HG03175 (cell line): ENCODE results near the gene BMPER.

Experiments used
- ATAC-seq: cut with Tn5 transposase; IDR thresholded peaks from one replicate; pipeline ENCODE4 v1.9.1; 2021; ENCODE audit warnings: mild to moderate bottlenecking, moderate library complexity; ENCODE audit not compliant: unreplicated experiment

BMPER gene

DNA sequence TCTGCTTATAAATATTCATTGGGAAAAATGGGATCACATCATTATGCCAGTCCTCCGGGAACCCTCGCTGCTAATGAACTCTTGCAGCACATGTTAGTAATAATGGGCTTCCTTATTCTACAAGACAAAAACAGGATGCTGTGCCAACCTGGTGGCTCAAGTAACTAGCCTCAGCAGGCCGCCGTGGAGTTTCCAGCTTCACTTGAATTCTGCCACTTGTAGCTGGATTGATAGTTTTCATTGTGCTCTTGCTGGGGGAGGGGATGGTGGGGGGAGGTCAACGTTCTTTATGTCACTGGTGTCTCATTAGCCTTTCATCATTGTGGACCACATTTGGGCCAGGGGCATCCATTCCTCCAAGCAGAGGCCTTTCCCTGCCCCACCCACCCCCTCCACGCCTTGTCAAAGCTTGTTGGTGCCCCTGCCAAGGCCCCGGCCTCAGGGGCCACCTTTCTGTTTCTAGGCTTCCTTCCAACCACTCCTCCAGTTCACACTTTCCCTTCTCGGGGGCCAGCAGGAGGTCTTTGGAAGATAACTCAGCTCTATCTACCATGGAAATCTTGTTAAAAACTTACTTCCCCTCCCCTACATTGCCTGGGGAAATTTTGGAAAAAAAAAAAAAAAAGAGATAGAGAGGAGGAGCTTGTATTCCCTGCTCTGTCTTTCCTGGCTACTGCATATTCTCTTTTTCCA lies 153.9 kb downstream of the BMPER start:
- ATAC-seq = no peak

DNA sequence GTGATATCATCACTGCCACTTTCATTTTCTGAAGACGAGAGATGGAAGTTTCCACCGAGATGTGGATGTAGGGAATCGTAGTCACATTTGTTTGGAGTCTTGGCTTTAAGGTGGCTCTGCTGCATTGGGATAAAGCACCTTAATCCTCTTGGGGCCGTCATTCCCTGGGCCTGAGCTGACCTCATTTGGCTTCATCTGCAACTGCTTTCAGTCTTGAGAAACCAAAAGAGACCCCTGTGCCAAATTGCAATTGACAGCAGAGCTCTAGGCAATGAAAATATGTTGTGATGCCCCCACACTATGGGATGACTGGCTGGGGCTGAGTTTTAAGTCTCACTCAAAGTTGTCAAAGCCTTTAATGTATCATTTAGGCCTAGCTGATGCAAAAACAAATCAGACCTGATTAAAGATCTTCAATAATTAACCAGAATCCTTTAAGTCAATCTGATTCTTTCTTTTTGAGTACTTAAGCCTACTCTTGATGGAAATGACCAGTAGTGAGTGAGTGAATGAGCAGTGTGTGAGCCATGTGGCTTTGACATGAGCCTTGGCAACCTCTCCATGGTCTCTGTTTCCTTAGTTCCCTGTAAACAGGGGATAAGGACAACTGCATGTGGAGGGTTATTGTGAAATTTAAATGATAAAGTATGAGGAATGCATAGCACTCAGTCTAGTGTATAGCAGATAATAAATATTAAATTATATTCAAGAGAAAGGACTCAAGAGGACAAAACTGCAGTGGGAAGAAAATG lies 155.0 kb downstream of the BMPER start:
- no peak for ATAC-seq

DNA sequence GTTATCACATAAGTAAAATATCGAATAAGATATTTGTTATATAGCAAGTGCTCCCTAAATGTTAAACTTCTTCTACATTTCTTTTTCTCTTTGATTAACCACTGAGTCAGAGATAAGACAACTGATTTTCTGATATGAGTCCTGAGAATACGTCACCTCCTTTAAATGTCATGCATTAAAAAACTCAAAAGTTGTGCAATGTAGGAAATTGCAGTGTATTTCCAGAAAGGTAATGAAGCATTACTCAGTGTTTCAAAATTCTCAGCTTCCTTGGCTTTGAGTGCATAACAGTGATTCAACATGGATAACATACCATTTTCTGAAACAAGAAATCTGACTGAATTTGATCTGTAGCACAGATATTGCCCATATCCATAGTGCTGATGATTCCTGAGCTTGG lies 155.8 kb downstream of the BMPER start:
- ATAC-seq = no peak

DNA sequence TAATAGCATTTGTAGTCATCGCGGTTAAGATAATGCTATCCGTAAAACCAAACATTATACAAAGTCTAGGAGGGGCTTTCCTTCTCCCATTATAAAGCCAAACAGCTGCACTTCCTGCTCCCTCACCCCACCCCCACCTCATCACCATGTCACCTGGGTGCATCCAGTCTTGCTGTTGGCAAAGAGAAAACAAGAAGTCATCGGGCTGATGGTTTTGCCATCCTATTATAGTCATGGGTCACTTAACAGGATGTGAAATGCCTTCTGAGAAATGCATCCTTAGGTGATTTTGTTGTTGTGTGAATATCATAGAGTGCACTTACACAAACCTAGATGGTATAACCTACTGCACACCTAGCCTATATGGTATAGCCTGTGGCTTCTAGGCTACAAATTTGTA lies 157.0 kb downstream of the BMPER start:
- ATAC-seq = no peak

DNA sequence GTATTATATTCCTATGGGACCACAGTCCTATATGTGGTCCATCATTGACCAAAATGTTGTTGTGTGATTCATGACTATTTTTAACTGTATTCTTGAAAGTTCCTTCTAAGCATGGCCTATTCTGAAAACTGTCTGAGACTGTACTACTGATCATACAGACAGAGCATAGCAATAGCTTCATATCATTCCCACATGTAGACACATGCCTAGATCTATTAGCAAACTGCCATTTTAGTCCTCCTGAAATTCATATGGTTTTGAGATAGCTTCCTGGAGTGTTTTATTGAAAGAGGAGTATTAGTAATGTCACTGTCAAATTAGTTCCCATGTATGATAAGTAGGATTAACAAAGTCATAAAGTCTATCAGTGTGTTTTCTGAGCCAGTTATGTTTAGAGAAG lies 157.5 kb downstream of the BMPER start:
- ATAC-seq = no peak

DNA sequence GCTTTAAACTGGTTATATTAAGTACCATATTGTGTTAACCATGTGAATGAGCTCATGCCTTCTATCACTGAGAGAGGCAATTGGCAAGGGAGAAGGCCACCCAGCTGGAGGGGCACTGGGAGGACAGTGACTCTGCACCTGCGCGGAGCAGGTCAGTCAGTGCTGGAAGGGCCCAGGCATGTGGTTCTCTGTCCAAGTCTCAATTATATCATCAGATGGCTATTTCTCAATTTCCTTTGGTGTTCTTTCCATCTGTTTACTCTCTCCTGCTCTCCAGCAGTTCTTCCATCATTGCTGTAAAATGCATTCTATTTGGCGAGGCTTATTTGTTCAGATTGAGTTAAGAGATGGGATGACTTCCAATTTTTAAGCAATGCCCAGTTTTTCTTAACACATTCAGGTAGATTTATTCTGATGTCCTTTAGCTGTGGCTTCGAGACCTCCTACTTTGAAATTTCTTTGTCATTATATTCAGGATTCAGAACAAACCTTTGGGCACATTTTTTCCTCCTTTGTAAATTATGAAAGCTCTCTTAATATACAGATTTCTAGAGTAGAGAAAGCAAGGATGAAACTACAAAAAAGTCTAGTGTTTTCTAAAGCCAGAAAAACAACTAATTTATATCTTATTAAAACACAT lies 159.3 kb downstream of the BMPER start:
- ATAC-seq = no peak

DNA sequence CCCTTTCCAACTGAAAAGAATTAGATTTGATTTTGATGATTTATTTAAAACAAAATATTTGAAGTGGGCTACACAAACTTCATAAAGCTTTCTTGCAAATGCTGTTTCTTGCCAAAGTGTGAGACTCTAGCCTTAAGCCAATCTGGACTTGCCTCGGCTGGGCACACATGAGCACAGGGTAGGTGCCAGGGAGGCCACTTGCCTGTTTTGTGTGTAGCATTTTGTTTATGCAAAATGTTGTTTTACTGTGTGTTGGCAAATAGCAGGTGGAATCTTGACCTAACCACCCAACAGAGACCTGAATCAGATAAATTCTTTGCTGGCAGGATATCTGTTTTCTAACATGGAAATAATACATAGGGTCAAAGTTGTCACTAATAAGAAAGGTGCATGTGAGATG lies 161.1 kb downstream of the BMPER start:
- no peak for ATAC-seq

DNA sequence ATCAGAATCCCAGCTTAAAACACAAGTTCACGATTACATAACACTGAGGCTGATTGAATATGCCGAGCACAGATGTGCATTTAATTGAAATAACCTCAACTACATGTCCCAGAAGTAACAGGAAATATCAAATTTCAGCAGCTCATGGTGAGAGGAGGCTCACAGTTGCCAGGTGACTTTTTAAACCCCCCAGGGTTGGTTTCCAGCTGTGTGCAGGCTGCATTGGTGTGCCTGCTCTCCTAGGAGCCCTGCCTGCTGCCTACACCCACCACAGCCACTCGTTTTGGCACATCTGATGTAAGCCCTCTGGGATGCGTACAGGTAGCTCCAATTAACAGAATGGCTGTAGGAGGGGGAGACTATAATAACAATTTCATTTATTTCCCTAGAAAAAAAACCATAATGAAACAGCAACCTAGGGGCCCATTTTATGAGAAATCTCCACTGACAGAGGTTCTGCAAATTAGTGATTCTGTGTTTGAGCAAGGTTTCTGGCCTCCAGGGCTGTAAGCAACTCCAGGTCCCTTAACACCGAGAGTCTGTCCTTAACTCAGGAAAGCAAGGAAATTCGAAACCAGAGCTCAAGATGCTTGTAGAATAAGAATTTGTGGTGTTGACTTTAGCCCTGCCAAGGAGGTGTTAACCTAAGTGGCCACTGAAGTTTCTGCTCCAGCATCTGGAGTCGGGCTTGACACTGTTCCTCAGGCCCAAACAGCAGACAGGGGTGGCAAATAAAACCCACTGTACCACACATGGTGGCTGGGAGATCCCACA lies 161.9 kb downstream of the BMPER start:
- no peak for ATAC-seq

DNA sequence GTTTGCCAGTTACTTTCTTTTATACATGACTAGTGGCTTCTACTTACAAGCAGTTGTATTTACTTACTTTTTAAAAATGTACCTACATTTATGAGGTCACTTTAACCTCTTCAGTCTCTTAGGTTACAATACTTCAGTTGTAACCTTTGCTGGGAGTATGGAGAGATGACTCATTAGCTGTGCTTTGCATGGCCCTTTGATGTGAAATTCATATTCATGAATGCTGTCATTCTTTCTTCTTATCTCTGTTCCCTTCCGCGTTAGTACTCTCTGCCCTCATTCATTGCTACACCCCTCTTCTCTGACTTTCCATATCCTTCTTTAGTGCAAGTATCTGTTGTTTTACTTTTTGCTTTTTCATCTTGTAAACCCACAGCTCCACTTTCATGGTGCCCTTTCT lies 164.3 kb downstream of the BMPER start:
- no peak for ATAC-seq

DNA sequence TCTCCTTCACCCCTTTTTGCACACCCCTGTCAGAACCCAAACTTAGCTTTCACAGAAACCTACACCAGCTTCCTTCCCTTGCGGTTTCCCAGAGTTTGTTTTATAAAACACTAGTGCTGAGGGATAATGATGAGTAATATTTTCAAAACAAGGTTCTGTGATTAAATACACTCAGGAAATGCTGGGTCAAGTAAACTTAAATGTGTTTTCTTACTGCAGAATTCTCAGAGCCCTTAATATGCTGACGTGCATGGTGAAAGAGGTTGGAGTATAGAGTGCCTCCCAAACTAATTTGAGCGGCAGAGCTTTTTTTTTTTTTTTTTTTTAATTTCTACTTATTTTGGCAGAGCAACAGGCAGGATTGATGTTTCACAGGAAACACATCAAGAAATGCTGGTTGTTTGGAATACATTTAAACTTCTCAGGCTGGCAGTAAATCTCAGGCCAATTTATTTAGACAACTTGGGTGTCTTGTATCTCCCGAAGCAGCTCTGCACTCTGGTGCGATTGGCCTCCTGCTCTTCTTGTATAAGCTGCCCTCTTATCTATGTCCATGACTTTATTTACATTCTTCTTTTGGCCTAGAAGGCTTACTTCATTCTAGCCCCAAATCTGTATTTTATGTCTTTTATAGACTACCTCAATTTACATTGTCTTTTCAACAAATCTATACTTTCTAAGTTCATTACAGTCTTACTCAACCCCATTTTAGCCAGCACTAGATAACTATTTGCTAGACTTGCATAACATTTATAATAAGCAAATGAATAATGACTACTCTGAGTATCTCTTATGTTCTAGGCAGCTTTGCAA lies 165.4 kb downstream of the BMPER start:
- no peak for ATAC-seq

DNA sequence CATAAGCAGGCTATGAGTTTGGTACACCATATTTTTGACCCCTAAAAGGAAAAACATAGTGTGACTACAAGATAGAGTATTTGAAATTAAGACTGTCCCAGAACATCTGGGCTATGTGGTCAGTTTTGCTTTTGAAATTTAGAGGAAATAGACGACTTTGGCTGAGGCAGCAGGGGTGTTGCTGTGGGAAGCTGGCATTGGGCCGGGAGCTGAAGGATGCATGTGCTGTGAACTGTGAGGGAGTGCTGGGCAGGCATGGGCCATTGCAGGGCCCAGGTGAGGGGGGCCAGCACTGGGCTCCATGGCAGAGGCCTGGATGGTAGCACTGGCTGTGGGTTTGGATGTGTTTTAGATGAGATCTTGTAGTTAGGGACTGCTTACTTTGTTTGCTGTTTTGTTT lies 168.3 kb downstream of the BMPER start:
- ATAC-seq = no peak

DNA sequence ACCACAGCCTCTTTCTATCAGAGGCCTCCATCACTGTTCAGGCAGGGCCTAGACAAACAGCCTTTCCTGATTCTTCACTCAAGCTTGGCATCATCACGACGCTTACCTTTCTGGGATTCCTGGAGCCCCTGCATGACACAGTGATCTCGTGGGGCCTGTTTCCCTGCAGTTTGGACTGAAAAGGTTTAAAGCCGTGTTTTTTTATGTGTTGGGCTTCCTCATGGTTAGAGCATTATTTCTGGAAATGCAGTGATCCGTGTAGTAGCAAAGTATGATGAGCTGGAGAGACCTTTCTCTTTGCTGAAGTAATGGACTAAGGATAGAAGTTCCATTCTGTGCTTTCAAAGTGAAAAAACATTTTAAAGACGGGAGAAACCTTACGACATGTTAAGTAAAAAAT lies 169.1 kb downstream of the BMPER start:
- ATAC-seq = no peak

DNA sequence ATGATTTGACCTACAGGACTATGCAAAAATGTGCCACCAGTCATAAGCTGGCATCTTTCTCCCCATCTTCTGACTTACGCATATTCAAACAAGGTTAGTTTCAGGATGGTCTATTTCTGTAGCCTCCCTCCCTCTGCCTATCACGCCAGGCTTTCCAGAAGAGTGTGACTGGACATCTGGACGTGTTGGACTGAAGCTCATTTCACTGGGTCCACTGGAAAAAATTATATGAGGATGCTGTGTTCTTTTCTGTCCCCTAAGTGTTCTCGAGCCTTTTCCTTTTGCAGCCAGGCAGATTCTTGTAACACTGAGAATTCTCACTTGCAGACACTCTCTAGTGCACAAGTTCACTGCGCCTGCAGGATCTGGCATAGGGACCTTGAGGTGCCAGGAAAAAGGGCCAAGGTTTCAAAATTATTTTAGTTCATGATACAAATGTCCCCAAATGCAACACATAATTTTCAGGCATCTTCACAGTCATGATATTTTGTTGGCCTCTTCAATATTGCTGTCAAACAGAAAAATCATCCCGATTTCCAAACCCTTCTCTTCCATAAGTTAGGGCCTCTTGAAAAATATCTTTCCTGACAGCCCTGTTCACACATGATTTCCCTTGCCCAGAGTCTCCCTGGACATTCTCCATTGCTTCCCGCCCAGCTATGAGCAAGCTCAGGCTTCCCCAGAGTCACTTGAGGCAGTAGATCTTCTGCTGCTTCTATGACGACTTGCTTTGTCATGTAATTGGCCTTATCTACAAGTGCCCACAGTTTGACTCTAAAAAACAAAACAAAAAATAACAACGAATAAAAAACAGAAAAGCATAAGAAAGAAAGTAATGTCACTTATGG lies 170.4 kb downstream of the BMPER start:
- no peak for ATAC-seq

DNA sequence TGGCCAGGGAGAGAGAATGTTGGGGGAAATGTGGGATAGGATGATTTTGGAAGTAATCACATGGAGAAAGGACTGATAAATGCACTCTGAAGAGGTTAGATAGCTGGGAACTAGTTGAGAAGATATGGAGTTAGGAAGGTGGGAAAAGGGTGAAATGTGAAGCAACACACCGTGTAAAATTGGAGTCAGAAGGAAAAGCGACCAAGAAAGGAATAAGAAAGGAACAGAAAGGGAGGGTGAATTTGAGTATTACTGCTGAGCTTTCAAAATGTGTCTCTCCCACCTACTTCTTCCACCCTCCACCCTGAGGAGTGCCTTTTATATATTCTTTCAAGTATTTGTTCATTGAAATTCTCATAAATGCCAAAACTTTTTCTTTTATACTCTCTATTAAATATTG lies 171.8 kb downstream of the BMPER start:
- ATAC-seq = no peak

DNA sequence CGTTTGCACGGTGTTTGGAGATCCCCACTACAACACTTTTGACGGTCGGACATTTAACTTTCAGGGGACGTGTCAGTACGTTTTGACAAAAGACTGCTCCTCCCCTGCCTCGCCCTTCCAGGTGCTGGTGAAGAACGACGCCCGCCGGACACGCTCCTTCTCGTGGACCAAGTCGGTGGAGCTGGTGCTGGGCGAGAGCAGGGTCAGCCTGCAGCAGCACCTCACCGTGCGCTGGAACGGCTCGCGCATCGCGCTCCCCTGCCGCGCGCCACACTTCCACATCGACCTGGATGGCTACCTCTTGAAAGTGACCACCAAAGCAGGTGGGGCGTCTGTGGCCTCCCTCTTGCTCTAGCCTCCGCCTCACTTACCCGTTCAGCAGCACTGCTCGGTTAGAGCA lies 173.5 kb downstream of the BMPER start:
- ATAC-seq = no peak

DNA sequence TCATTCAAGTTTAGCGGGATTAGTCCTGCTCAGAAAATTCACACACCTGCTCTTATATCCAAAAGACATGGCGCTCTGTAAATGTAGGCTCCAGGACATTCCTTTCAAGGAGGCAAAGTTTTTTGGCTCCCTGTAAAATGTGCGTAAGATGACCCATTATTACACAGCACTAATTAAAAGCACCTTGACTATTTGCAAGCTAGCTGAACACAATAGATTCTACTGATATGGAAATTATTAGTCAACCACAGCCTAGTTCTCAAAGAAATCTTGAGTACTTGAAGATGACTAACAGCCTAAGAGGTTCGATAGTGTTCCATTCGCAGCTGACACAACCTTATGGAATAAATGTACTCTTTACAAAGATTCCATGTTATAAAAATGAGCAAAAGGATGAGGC lies 175.2 kb downstream of the BMPER start:
- ATAC-seq = no peak

DNA sequence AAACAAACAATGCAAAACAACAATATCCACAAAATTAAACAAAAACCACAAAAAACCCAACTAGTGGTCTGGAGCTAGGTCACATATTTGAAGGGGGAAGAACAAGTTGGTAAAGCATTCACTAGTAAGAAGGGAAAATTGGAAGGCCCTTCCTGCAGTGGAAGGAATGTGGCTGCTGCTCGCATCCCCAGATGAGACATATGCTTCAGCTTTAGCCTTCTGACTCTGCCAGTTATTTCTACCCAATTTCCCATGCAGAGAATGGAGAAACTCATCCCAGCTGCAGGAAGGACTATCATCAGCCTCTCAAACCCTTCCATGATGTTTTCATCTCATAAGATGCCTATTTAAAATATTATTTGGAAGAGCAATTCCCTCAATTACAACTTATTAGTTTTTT lies 176.6 kb downstream of the BMPER start:
- ATAC-seq = no peak

DNA sequence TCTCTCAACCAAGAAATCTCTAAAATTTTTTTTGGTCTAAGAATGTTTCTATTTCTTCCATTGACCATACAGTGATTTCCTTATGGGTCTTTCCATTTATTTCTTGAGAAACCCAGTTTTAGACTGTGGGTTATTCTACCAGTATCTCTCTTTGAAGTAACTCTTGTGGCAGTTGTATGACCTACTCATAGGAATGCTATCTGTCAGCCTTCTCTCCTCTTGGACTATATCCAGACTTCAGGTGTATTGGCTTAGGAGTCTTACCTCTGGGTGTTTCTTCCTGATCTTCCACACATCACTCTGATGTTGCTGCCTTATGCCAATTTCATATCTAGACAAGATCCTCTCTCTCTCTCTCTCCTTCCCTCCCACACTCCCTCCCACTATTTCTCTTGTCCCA lies 178.1 kb downstream of the BMPER start:
- no peak for ATAC-seq

DNA sequence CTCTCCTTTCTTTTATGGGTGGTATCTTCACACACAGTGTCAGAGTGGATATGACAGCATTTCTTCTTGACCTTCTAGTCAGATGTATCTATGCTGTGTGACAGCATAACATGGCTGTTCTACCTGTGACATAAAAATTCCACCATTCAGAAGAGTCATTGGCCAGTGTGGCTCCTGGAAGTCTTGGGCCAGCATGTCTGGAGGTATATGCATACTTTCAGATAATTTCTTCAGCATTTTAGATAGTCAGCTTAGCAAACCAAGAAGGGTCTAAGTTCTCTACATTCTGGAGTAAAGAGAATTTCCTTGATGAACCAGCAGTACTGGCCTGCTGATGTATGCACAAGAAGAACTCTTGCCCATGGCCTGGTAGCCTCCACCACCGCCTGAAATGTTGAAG lies 179.3 kb downstream of the BMPER start:
- no peak for ATAC-seq

DNA sequence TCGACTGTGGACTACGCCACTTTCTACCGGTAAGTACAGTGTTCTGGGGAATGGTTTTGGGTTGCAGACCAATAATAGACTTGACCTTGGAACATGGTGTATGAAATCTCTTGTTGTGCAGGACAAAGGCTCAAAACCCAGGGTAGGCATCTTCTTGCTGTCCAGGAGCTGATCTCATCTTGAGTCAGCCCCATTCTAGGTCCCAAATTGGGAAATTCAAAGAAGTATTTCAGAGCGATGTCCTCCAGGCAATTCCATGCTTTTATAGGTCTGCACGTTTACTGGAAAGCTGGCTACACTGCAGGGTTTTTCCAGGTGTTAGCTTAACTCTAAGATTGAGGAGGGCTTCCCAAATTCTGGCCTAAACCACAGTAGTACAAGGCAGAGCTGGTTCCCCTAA lies 180.7 kb downstream of the BMPER start:
- no peak for ATAC-seq
